ENCODE data around the gene GLB1L2.

GLB1L2 gene

GRCh38 chr11:134367781-134368180 is 36.0 kb downstream of the GLB1L2 start:
- no peak for DNase-seq (ENCODE audit: low read depth)

- DNase-seq (ENCODE audit: low read depth) = no peak
Measured at GRCh38 chr11:134369656-134370525, 38.1 kb downstream of the GLB1L2 start.

- no peak for DNase-seq (ENCODE audit: low read depth)
Measured at GRCh38 chr11:134370526-134371435, 39.0 kb downstream of the GLB1L2 start.

DNA sequence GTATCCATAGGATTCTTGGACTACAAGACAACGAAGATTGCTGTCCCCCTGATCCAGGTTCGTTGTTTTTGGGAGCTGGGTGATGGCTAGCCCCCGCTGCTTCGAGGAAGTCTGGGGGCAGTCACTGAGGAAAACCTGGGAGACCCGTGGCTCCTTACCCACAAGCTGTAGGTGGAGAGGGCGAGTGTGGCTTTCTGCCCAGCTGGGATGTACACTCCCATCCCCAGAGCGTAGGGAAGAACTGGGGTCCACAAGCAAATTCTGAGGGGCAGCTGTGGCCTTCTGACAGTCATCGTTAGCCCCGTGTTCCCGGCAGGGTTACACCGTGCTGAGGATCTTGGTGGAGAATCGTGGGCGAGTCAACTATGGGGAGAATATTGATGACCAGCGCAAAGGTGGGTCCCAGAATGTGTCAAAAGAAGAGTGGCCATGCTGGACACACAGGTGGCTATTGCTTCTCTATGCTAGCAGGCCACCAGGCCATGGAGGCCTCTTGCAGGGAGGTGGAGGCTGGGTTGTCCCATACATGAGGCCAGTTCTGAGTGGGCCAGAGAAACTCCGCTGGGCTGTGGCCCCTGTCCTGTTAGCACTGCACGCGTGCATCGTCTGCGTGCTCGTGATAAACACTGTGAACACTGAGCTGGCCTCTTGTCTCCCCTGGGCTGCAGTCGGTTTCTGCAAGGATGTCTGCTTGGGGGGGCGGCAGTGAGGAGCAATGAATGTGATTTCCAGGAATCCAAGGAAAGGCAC is 39.8 kb downstream of the GLB1L2 start:
- DNase-seq (ENCODE audit: low read depth) = no peak

DNA sequence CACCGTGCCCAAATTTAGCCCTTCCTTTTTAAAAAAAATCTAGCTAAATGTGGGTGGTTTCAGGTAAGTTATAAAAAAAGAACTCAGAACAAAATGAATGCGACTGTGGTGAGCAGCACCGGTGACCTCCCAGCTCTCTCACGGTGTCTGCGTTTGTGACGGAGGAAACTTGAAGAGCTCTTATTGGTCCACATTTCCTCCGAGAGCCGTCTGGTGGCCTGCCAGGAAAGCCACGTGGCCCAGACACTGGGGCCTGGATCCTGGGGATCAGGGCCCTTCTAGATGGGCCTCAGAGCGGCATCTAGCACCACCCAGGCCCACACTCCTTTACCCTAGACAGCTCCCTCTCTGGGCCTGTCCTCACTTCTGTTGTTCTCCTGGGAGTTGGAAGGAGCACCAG is 40.7 kb downstream of the GLB1L2 start:
- no peak for DNase-seq (ENCODE audit: low read depth)

- no peak for DNase-seq (ENCODE audit: low read depth)
Measured at GRCh38 chr11:134372961-134373360, 41.2 kb downstream of the GLB1L2 start.

DNA sequence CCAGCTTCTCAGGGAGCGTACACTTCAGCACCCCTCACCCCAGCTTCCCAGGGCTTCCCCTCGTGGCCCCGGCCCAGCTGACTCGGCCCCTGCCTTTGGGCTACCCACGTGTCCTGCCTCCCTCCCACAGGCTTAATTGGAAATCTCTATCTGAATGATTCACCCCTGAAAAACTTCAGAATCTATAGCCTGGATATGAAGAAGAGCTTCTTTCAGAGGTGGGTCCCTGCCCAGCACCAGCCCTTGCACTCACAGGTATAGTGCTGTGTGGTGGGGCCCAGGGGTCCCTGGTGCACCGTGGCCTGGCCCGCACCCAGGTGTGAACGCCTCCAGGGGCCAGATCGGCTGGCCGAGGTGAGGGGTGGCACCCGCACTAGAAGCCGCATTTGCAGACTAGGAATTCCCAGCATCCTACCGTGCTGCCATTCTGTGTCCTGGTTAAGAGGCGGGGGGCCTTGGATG is 41.8 kb downstream of the GLB1L2 start:
- no peak for DNase-seq (ENCODE audit: low read depth)

GRCh38 chr11:134374171-134374570 is 42.4 kb downstream of the GLB1L2 start:
- DNase-seq (ENCODE audit: low read depth) = no peak

GRCh38 chr11:134374891-134375550 is 43.2 kb downstream of the GLB1L2 start:
- no peak for DNase-seq (ENCODE audit: low read depth)

- no peak for DNase-seq (ENCODE audit: low read depth)
Measured at GRCh38 chr11:134376150-134376921, 44.5 kb downstream of the GLB1L2 start.

- DNase-seq (ENCODE audit: low read depth) = no peak
Measured at GRCh38 chr11:134377876-134378275, 46.1 kb downstream of the GLB1L2 start.

DNA sequence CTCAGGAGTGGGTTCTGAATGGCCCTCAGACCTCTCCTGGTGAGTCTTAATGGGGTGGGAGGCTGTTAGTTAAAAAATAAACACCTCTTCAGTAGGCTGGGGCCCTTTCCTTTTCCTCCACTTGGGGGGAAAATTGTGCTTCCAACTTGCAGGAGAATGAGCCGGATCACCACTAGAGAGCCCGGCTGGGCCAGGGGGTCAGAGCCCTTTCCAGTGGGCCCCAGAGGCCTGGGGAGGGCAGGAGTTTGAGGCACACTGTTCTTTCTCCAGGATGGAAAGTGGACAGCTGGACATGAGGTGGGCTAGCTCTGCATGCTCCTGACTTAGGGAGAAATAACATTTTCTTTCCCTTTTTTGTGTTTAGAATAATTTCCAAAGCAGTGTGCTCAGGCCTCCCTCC is 47.5 kb downstream of the GLB1L2 start:
- no peak for DNase-seq (ENCODE audit: low read depth)

- no peak for DNase-seq (ENCODE audit: low read depth)
Measured at GRCh38 chr11:134380229-134380628, 48.4 kb downstream of the GLB1L2 start.

GRCh38 chr11:134380785-134381184 is 49.0 kb downstream of the GLB1L2 start:
- DNase-seq (ENCODE audit: low read depth) = no peak

- no peak for DNase-seq (ENCODE audit: low read depth)
Measured at GRCh38 chr11:134382257-134382656, 50.5 kb downstream of the GLB1L2 start.

GRCh38 chr11:134382830-134383229 is 51.0 kb downstream of the GLB1L2 start:
- DNase-seq (ENCODE audit: low read depth) = no peak

- no peak for DNase-seq (ENCODE audit: low read depth)
Measured at GRCh38 chr11:134383576-134384221, 51.9 kb downstream of the GLB1L2 start.

GRCh38 chr11:134384406-134384805 is 52.6 kb downstream of the GLB1L2 start:
- DNase-seq (ENCODE audit: low read depth) = no peak

DNA sequence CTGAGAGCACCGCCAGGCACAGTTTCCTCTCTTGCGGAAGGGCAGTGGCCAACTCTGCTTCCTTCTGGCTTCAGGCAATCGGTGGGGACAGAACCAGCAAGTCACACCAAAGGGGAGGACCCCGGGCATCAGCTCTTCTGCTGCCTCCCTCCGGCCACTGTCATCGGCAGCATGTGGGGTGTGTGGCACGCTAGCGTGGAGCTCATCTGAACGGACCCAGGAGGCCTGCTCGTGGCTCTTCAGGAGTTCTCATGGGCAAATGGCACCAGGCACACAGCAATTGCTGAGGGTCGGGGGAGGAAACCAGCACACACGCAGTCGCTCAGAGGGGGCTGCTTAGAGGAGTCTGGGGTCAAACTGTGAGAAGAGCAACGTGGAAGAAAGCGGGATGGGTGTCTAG is 53.4 kb downstream of the GLB1L2 start:
- DNase-seq (ENCODE audit: low read depth) = no peak

Data from activated T-cell treated with anti-CD3 and anti-CD28 coated beads for 48 hours (primary cell).